HepG2 (cell line): ENCODE results near the gene NOL4L. TPM values are rescaled to one million over a fixed set of nuclear protein-coding genes. Genes with fewer than 3 reads are reported as not detected.
A peak's percentile ranks its signal among the peaks of the same experiment; 100 is the strongest.

Source experiments
- ARID2 ChIP-seq: sonication (generic); formaldehyde crosslinking; IDR thresholded peaks from 2 replicates; pipeline ENCODE4 v1.8.1; 2022; ENCODE audit warnings: mild to moderate bottlenecking, missing genetic modification reagents, borderline replicate concordance
- DMAP1 ChIP-seq: IDR thresholded peaks from 2 replicates; pipeline ENCODE4 v1.6.1; 2016
- ELF4 ChIP-seq: sonication (generic); formaldehyde crosslinking; IDR thresholded peaks from 2 replicates; pipeline ENCODE4 v1.5.0; 2020; ENCODE audit warnings: missing genetic modification reagents, mild to moderate bottlenecking, moderate library complexity, borderline replicate concordance
- FOXP1 ChIP-seq, 2 experiments: fragments of 450-650 bp in 1 of 2; IDR thresholded peaks; 2 replicates each; pipeline ENCODE4 v1.6.1; 2017 to 2018; ENCODE audit warnings: antibody characterized with exemption in 1 of 2
- HCFC1 ChIP-seq: fragments of 150-350 bp; IDR thresholded peaks from 2 replicates; pipeline ENCODE4 v1.6.1; 2014; ENCODE audit warnings: low read depth, low read length
- HDAC2 ChIP-seq: sonication (generic); formaldehyde crosslinking; IDR thresholded peaks from 2 replicates; pipeline ENCODE4 v1.4.0; 2020; ENCODE audit warnings: missing genetic modification reagents
- HNRNPH1 ChIP-seq: fragments of 200-400 bp; formaldehyde crosslinking; optimal IDR thresholded peaks from 2 replicates; pipeline ENCODE3; 2017; ENCODE audit warnings: mild to moderate bottlenecking, low read depth, low read length
- HNRNPUL1 ChIP-seq: fragments of 200-400 bp; formaldehyde crosslinking; IDR thresholded peaks from 2 replicates; pipeline ENCODE4 v1.6.1; 2017; ENCODE audit warnings: low read depth, mild to moderate bottlenecking, low read length, moderate library complexity
- HOXD1 ChIP-seq: sonication (generic); formaldehyde crosslinking; IDR thresholded peaks from 2 replicates; pipeline ENCODE4 v1.5.0; 2020; ENCODE audit warnings: missing genetic modification reagents
- NCOA1 ChIP-seq: sonication (generic); formaldehyde crosslinking; IDR thresholded peaks from 2 replicates; pipeline ENCODE4 v1.9.0; 2021; ENCODE audit warnings: missing genetic modification reagents
- PCBP1 ChIP-seq: fragments of 200-400 bp; formaldehyde crosslinking; IDR thresholded peaks from 2 replicates; pipeline ENCODE4 v1.6.1; 2017; ENCODE audit warnings: mild to moderate bottlenecking, low read depth, low read length, borderline replicate concordance
- POLR2G ChIP-seq: fragments of 200-400 bp; formaldehyde crosslinking; IDR thresholded peaks from 2 replicates; pipeline ENCODE4 v1.6.1; 2018; ENCODE audit warnings: mild to moderate bottlenecking, low read depth, low read length, moderate library complexity
- ZNF142 ChIP-seq: sonication (generic); formaldehyde crosslinking; IDR thresholded peaks from 2 replicates; pipeline ENCODE4 v1.4.0; 2020; ENCODE audit warnings: missing genetic modification reagents
- ZNF253 ChIP-seq: sonication (generic); formaldehyde crosslinking; IDR thresholded peaks from 2 replicates; pipeline ENCODE4 v1.8.0; 2022; ENCODE audit warnings: mild to moderate bottlenecking, missing genetic modification reagents, borderline replicate concordance
- ZNF33A ChIP-seq: sonication (generic); formaldehyde crosslinking; IDR thresholded peaks from 2 replicates; pipeline ENCODE4 v1.5.1; 2020; ENCODE audit warnings: missing genetic modification reagents, mild to moderate bottlenecking, moderate library complexity, borderline replicate concordance
- ZNF367 ChIP-seq: sonication (generic); formaldehyde crosslinking; IDR thresholded peaks from 2 replicates; pipeline ENCODE4 v1.4.0; 2020; ENCODE audit warnings: missing genetic modification reagents, borderline replicate concordance
- ZNF615 ChIP-seq: sonication (generic); formaldehyde crosslinking; IDR thresholded peaks from 2 replicates; pipeline ENCODE4 v1.5.0; 2020; ENCODE audit warnings: mild to moderate bottlenecking, missing genetic modification reagents, borderline replicate concordance
- ZNF773 ChIP-seq: sonication (generic); formaldehyde crosslinking; IDR thresholded peaks from 2 replicates; pipeline ENCODE4 v1.4.0; 2020; ENCODE audit warnings: missing genetic modification reagents, borderline replicate concordance
- ZNF776 ChIP-seq: sonication (generic); formaldehyde crosslinking; IDR thresholded peaks from 2 replicates; pipeline ENCODE4 v1.4.0; 2020; ENCODE audit warnings: mild to moderate bottlenecking, missing genetic modification reagents
- ZNF816 ChIP-seq: sonication (generic); formaldehyde crosslinking; IDR thresholded peaks from 2 replicates; pipeline ENCODE4 v1.8.0; 2022; ENCODE audit warnings: missing genetic modification reagents, mild to moderate bottlenecking, borderline replicate concordance
- polyA plus RNA-seq, 8 experiments: library from polyadenylated mRNA; depleted of rRNA in 3 of 8; stranded (reverse) in 7 of 8; unstranded in 1 of 8; fragments of >200 nt; fragmentation: Illumina TruSeq in 4 of 8; extraction: Trizol in 4 of 8; gene quantifications; 2 replicates each; pipeline versions ENCODE4 v1.2.1 to v1.2.3, GENCODE V29; 2011 to 2016; ENCODE audit warnings: low read depth in 4 of 8, missing spikeins in 1 of 8, mixed read lengths in 1 of 8; ENCODE audit not compliant: insufficient read depth in 1 of 8
- total RNA-seq, 5 experiments: library from RNA; depleted of rRNA; stranded (reverse); fragments of >200 nt; fragmentation: Illumina TruSeq; extraction: Trizol; gene quantifications; 2 replicates each; pipeline ENCODE4 v1.2.3, GENCODE V29; 2016; ENCODE audit warnings: low read depth in 1 of 5
- TF ChIP-seq, protein P1 (sequence below): sonication (generic); formaldehyde crosslinking; IDR thresholded peaks from 2 replicates; pipeline ENCODE4 v1.4.0; 2020; ENCODE audit warnings: missing genetic modification reagents, borderline replicate concordance

Gene NOL4L
- total and polyA plus RNA-seq, 2 of the 13 experiments (the other 11 are each of a cell fraction or from before 2014, with no cell fraction given): 16.6 to 35.4 TPM

DNA sequence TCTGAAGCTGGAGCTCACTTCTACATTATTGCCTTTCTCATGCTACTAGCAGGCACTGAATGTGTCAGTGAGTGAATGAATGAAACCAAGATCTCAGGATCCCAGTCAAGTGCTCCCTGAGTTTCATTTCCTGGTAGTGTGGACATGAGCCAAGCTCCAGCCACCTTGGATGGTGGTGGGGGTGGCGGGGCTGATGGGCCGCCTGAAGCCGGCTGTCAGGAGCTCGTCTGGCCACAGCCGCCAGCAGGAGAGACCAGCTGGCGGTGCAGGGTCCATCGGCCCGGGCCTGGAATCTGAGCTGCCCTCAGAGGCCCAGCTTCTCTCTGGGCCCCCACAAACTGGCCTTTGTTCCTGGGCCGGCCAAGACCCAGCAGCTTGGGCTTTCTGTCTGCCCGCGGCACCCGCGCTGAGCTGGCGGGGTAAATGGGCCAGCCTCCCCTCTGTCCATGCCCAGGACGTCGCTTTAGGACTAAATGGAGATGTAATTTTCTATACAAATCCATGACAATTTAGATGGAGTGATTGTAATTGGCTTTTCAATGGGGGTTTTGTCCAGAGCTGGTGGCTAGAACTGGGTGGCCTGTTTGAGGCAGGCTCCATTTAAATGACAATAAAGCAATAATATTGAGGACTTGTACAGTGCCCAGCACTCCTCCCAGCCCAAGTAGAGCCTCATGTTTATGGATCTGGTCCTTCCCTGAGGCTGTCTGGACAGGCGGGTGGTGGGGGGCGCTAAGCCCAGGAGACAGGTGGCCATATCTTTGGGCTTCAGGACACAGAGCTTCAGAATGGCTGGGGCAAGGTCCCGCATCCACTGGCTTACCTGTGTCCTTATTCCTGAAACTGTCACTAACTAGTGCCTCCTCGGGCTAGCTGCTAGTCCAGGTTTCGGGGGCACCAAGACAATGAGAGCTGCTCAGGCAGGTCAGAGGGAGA, 43.5 kb downstream of the NOL4L start (continued):
- TF ChIP-seq HCFC1 (no peak), ZNF142 (peak; percentile 82), ZNF33A (CRISPR knock-in tag) (no peak), HDAC2 (peak; percentile 99), DMAP1 (CRISPR knock-in tag) (peak; percentile 93), HOXD1 (CRISPR knock-in tag) (0 out of 2 replicates have a peak, but pooled peaks have one; percentile 68), ZNF773 (no peak; the same call in 1 of the 2 replicates), POLR2G (peak; percentile 92), ZNF776 (CRISPR knock-in tag) (0 out of 2 replicates have a peak, but pooled peaks have one; percentile 71), ZNF615 (no peak), HNRNPUL1 (no peak), NCOA1 (CRISPR knock-in tag) (peak; percentile 93; the same call in 1 of the 2 replicates), ZNF367 (CRISPR knock-in tag) (peak; percentile 78; the same call in 1 of the 2 replicates), PCBP1 (peak; percentile 79; the same call in 1 of the 2 replicates), HNRNPH1 (no peak), ZNF253 (no peak), ZNF816 (no peak; the same call in 1 of the 2 replicates), ARID2 (CRISPR knock-in tag) (no peak), ELF4 (CRISPR knock-in tag) (peak; percentile 87), FOXP1 (IDR thresholded peaks at IDR 0.05) (no peak), FOXP1 (CRISPR knock-in tag; IDR thresholded peaks at IDR 0.05) (no peak; the same call in 1 of the 2 replicates)
- TF ChIP-seq, protein P1, sequence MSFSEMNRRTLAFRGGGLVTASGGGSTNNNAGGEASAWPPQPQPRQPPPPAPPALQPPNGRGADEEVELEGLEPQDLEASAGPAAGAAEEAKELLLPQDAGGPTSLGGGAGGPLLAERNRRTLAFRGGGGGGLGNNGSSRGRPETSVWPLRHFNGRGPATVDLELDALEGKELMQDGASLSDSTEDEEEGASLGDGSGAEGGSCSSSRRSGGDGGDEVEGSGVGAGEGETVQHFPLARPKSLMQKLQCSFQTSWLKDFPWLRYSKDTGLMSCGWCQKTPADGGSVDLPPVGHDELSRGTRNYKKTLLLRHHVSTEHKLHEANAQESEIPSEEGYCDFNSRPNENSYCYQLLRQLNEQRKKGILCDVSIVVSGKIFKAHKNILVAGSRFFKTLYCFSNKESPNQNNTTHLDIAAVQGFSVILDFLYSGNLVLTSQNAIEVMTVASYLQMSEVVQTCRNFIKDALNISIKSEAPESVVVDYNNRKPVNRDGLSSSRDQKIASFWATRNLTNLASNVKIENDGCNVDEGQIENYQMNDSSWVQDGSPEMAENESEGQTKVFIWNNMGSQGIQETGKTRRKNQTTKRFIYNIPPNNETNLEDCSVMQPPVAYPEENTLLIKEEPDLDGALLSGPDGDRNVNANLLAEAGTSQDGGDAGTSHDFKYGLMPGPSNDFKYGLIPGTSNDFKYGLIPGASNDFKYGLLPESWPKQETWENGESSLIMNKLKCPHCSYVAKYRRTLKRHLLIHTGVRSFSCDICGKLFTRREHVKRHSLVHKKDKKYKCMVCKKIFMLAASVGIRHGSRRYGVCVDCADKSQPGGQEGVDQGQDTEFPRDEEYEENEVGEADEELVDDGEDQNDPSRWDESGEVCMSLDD (CRISPR knock-in tag): peak; percentile 96
